GM19025 (cell line): ENCODE data around the gene SMPDL3B.
"Not testable (repeated sequence)": the region's sequence is repeated elsewhere in the genome, so short reads cannot be mapped to it uniquely, and the experiment has no call there.

ENCODE experiments used
- ATAC-seq: cut with Tn5 transposase; IDR thresholded peaks from one replicate; pipeline ENCODE4 v1.9.1; 2021; ENCODE audit warnings: mild to moderate bottlenecking, low read depth, moderate library complexity; ENCODE audit not compliant: unreplicated experiment

SMPDL3B gene

DNA sequence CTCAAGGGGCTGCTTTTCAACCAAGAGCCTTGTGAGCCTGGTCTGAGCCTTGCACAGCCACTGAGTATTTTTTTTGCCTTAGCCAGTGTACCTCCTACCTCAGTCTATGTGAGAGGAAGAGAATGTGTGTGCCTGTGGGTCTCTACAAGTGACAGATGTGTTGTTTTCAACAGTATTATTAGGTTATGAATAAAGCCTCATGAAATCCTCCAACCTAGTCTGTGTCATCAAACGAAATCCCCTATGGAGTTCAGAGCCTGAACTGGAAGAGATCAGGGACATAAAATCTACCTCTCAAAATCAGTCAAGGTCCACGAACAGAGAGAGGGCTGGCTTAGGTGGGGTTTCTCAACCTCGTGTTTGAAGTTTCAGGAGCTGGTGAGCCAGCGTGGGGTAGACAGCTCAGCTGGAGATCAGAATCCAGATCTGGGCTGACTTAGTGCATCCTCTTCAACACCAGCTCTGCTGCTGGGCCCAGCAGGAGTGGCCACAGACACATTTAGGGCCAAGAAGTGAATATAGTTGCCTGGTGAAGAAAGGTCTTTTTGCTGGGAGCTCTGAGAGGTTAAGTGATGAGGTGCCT is 33.2 kb downstream of the SMPDL3B start:
- ATAC-seq: no peak

- no peak for ATAC-seq
Measured at GRCh38 chr1:27968692-27969091, 33.9 kb downstream of the SMPDL3B start.

GRCh38 chr1:27970401-27970800 is 35.6 kb downstream of the SMPDL3B start:
- ATAC-seq: no peak

- no peak for ATAC-seq
Measured at GRCh38 chr1:27971674-27972073, 36.9 kb downstream of the SMPDL3B start.

- ATAC-seq: no peak
Measured at GRCh38 chr1:27972141-27972540, 37.3 kb downstream of the SMPDL3B start.

- ATAC-seq: no peak
Measured at GRCh38 chr1:27973771-27974416, 39.1 kb downstream of the SMPDL3B start.

DNA sequence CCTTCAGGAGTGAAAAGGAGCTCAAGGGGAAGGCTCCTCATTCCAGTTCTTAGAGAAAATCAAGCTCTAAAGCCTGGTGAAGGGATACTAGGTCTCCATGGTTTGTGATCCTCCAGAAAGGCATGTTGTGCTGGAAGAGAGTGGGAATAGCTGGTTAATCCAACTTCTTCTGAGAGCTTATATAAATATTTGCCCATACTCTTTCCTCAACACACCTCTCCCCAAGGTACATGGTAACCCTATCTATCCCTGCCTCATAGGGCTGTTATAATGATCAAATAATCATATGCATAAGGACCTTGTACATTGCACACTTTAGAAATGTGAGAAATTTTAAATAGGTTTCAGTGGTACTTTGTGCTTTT is 39.6 kb downstream of the SMPDL3B start:
- ATAC-seq: no peak

- no peak for ATAC-seq
Measured at GRCh38 chr1:27979151-27979858, 44.5 kb downstream of the SMPDL3B start.

DNA sequence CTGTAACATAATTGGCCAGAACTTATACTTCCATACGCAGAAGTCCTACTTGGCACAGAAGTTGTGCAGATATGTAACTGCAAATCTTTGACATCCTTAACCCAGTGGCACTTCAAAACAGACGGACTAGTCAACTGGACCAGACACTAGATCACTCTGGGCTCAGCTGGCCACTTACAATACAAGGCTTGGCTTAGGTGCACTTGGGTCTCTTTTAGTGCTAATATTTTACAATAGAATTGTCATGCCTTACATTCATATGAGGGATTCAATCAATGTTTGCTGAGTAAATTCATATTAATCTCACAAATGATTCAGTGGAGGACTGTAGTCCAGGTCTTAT is 45.0 kb downstream of the SMPDL3B start:
- ATAC-seq: no peak

DNA sequence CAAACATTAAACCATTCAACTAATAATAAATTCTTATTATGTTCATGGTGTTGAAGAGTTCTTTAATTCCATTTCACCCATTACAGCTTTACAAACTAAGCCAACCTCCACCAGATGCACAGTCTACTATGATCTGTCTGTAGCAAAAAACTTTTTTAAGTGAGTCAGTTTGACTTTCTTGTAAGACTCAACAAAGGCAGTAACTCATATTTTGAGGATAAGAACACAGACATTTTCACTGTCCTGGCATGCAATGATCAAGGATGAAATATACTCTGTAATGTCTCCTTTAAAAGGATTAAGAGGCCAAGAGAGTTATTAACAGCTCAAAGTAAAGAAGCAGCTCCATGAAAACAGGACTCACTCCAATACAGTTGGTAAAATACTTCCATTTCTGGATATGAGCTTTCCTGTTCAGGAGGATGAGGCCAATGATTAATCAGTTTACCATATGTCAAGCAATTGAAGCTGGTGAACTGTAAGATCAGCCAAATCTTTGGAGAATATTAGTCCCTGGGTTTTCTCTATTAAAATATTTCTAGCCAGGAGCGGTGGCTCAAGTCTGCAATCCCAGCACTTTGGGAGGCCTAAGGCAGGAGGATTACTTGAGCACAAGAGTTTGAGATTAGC is 45.5 kb downstream of the SMPDL3B start:
- ATAC-seq: no peak

- no peak for ATAC-seq
Measured at GRCh38 chr1:27981145-27981544, 46.3 kb downstream of the SMPDL3B start.

DNA sequence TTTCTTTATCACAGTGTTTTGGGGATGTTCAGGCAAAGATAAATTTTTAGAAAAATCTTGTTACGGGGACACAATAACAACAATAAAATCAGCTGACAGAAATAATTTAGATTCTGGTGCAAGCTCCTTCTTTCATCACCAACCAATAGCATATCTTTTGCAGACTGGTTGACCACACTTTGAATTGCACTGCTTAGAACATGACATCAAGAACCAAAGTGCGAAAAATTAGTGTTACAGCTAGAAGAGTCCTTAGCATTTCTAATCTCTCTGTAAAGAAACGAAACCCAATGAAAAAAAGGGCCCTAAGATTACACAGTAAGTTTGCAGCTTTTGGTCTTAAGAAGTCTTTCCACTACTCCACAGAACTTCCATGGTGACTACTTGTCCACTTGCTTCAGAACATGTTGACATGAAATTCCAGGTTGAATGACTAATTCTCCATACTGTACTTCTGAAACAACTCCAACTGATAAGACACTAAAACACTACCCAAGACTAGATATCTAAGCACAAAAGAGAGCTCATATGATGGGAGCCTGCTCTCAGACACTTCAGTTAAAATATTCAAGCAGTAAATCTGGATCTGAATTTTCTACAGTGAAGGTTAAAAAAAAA is 56.2 kb downstream of the SMPDL3B start:
- no peak for ATAC-seq

- no peak for ATAC-seq
Measured at GRCh38 chr1:27992276-27992675, 57.5 kb downstream of the SMPDL3B start.

- ATAC-seq: no peak
Measured at GRCh38 chr1:27993241-27993640, 58.4 kb downstream of the SMPDL3B start.

DNA sequence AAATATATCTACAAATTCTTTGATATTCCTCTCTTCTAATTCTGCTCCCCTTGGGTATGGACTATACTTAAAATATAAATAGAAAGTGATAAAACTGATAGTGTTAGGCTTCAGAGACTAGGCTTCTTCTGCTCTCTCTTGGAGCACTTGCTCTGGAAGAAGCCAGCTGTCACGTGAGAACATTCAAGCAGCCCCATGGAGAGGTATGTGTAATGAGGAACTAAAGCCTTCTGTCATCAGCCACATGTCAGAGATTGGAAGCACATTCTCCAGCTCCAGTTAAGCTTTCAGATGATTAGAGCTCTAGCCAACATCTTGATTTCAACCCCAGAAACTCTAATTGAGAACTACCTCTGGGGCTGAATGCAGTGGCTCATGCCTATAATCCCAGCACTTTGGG is 59.3 kb downstream of the SMPDL3B start:
- no peak for ATAC-seq

- not testable (repeated sequence) for ATAC-seq
Measured at GRCh38 chr1:27994526-27994925, 59.7 kb downstream of the SMPDL3B start.

GRCh38 chr1:27999055-27999454 is 64.3 kb downstream of the SMPDL3B start:
- ATAC-seq: no peak

GRCh38 chr1:28002600-28002999 is 67.8 kb downstream of the SMPDL3B start:
- ATAC-seq: no peak

GRCh38 chr1:28003117-28003516 is 68.3 kb downstream of the SMPDL3B start:
- not testable (repeated sequence) for ATAC-seq
